Tibial artery (tissue), 4 donors: ENCODE measurements around the gene MORC4.
A peak's percentile ranks its signal among the peaks of the same experiment; 100 is the strongest.

ENCODE experiments used
- DNase-seq, 2 donors: peaks; one replicate each; pipeline ENCODE4 v3.0.0-alpha.2; 2019
- H3K27ac ChIP-seq, 2 donors: fragments of 200-600 bp; sonication (generic) in 1 of 2; 1 replicate in 1 of 2; 2 replicates in 1 of 2; pipeline ENCODE4 v1.5.1; 2018 to 2019; ENCODE audit warnings: mild to moderate bottlenecking in 1 of 2
- H3K27me3 ChIP-seq, 2 donors: fragments of 200-600 bp; sonication (generic) in 1 of 2; one replicate each; pipeline versions ENCODE4 v1.5.1 to v1.6.0; 2016 to 2019
- H3K36me3 ChIP-seq, 3 donors: fragments of 200-600 bp; sonication (generic) in 2 of 3; one replicate each; pipeline ENCODE4 v1.5.1; 2016 to 2019; ENCODE audit warnings: mild to moderate bottlenecking in 2 of 3
- H3K4me1 ChIP-seq, 4 donors: fragments of 200-600 bp; sonication (generic) in 2 of 4; 1 replicate in 3 of 4; 2 replicates in 1 of 4; pipeline ENCODE4 v1.5.1; 2016 to 2019
- H3K4me3 ChIP-seq, 2 donors: fragments of 200-600 bp; sonication (generic) in 1 of 2; 1 replicate in 1 of 2; 2 replicates in 1 of 2; pipeline ENCODE4 v1.5.1; 2018 to 2019; ENCODE audit warnings: mild to moderate bottlenecking in 2 of 2
- H3K9me3 ChIP-seq, 3 donors: fragments of 200-600 bp; sonication (generic) in 1 of 3; one replicate each; pipeline ENCODE4 v1.5.1; 2016 to 2019
- CTCF ChIP-seq, 2 experiments: fragments of 200-600 bp in 1 of 2; fragments of 450-650 bp in 1 of 2; IDR thresholded peaks; one replicate each; pipeline ENCODE4 v1.5.1; 2017 to 2019; ENCODE audit warnings: antibody characterized with exemption in 2 of 2, mild to moderate bottlenecking in 1 of 2, moderate library complexity in 1 of 2
- intact Hi-C: fragments of 100-400 bp; cut with DNase I; formaldehyde crosslinking; loops from one replicate; pipeline ENCODE4 v1.15.0; 2023; ENCODE audit warnings: low total_unique reads

Gene MORC4

GRCh38 chrX:106912864-106913263, 87.1 kb downstream of the MORC4 start:
- Histone ChIP-seq H3K9me3 (no peaks in the 10 kb centered on the region), H3K27ac (no peak overlapping the region), H3K36me3 (no peaks in the 10 kb centered on the region), H3K4me3 (no peak overlapping the region), H3K27me3 (no peaks in the 10 kb centered on the region), H3K4me1 (no peaks in the 10 kb centered on the region)
- DNase-seq, result no peak
- TF ChIP-seq CTCF (IDR thresholded peaks at IDR 0.05), result no peak
- intact Hi-C loops, result no loop called here

- no peak for TF ChIP-seq CTCF (IDR thresholded peaks at IDR 0.05)
- intact Hi-C loops, result loop anchor here (5.0 kb wide), 1 partner anchor 1219 kb away; no protein-coding TSS in a partner anchor
- no peaks in the 10 kb centered on the region for H3K36me3 ChIP-seq
- H3K4me3 ChIP-seq, result no peak overlapping the region
- peaks cover 0 to 6% (median 0%) of the 10 kb centered on the region in 4 donors for H3K4me1 ChIP-seq
- no peak for DNase-seq
- no peaks in the 10 kb centered on the region for H3K27me3 ChIP-seq
- H3K27ac ChIP-seq, result no peak overlapping the region
- no peaks in the 10 kb centered on the region for H3K9me3 ChIP-seq
Measured at GRCh38 chrX:106906361-106906760, 93.7 kb downstream of the MORC4 start.

GRCh38 chrX:106905064-106905708, 94.8 kb downstream of the MORC4 start:
- Histone ChIP-seq H3K4me1 (peaks cover 0 to 6% (median 0%) of the 10 kb centered on the region in 4 donors), H3K4me3 (no peak overlapping the region), H3K36me3 (no peaks in the 10 kb centered on the region), H3K9me3 (no peaks in the 10 kb centered on the region), H3K27me3 (no peaks in the 10 kb centered on the region), H3K27ac (no peak overlapping the region)
- intact Hi-C loops, result loop anchor here (5.0 kb wide), 1 partner anchor 1218 kb away; no protein-coding TSS in a partner anchor
- DNase-seq, result no peak
- TF ChIP-seq CTCF (IDR thresholded peaks at IDR 0.05), result no peak

- no peaks in the 10 kb centered on the region for H3K36me3 ChIP-seq
- TF ChIP-seq CTCF (IDR thresholded peaks at IDR 0.05), result no peak
- no peak for DNase-seq
- H3K9me3 ChIP-seq, result no peaks in the 10 kb centered on the region
- intact Hi-C loops, result no loop called here
- no peaks in the 10 kb centered on the region for H3K27me3 ChIP-seq
- no peak overlapping the region for H3K4me3 ChIP-seq
- peak overlapping the region; percentile 28 to 33 for H3K27ac ChIP-seq
- peaks cover 0 to 6% (median 0%) of the 10 kb centered on the region in 4 donors for H3K4me1 ChIP-seq
Measured at GRCh38 chrX:106903856-106904528, 96.0 kb downstream of the MORC4 start.

GRCh38 chrX:106903291-106903824, 96.7 kb downstream of the MORC4 start, which contains the start of gene RIPPLY1:
TSS of gene RIPPLY1 (minus strand) at chrX:106903341. CDS start at chrX:106903287, 54 bp downstream.
- Histone ChIP-seq H3K9me3 (no peaks in the 10 kb centered on the region), H3K36me3 (no peaks in the 10 kb centered on the region), H3K27ac (peak within 1 kb of the TSS; percentile 28 to 33), H3K27me3 (no peaks in the 10 kb centered on the region), H3K4me3 (no peak within 1 kb of the TSS), H3K4me1 (peaks cover 0 to 6% (median 0%) of the 10 kb centered on the region in 4 donors)
- DNase-seq, result no peak
- no peak for TF ChIP-seq CTCF (IDR thresholded peaks at IDR 0.05)
- intact Hi-C loops, result no loop called here
